DMS53 (cell line): ENCODE results near the gene C15orf39.
"Not testable (repeated sequence)": the region's sequence is repeated elsewhere in the genome, so short reads cannot be mapped to it uniquely, and the experiment has no call there.

Source experiments
- DNase-seq: peaks from one replicate; lab custom pipeline; 2025; lab: John Stamatoyannopoulos, UW

Gene C15orf39

GRCh38 chr15:75232252-75232813, 30.7 kb downstream of the C15orf39 start:
- no peak for DNase-seq

- no peak for DNase-seq
Observed at GRCh38 chr15:75232826-75233503, 31.3 kb downstream of the C15orf39 start.

- DNase-seq = no peak
Observed at GRCh38 chr15:75233504-75234190, 32.0 kb downstream of the C15orf39 start.

GRCh38 chr15:75234191-75234810, 32.6 kb downstream of the C15orf39 start:
- DNase-seq = no peak

- no peak for DNase-seq
Observed at GRCh38 chr15:75235051-75235673, 33.5 kb downstream of the C15orf39 start.

- no peak for DNase-seq
Observed at GRCh38 chr15:75235760-75236729, 34.4 kb downstream of the C15orf39 start.

- DNase-seq = no peak
Observed at GRCh38 chr15:75237316-75237982, 35.8 kb downstream of the C15orf39 start.

GRCh38 chr15:75238150-75238549, 36.5 kb downstream of the C15orf39 start:
- DNase-seq = no peak

- not testable (repeated sequence) for DNase-seq
Observed at GRCh38 chr15:75245741-75246140, 44.1 kb downstream of the C15orf39 start.

- peak; percentile 65 for DNase-seq
Observed at GRCh38 chr15:75248991-75249390, 47.3 kb downstream of the C15orf39 start.

- no peak for DNase-seq
Observed at GRCh38 chr15:75249726-75250125, 48.0 kb downstream of the C15orf39 start.

- not testable (repeated sequence) for DNase-seq
Observed at GRCh38 chr15:75251343-75251742, 49.7 kb downstream of the C15orf39 start.

- DNase-seq = not testable (repeated sequence)
Observed at GRCh38 chr15:75252285-75252684, 50.6 kb downstream of the C15orf39 start.

- not testable (repeated sequence) for DNase-seq
Observed at GRCh38 chr15:75258034-75258433, 56.4 kb downstream of the C15orf39 start, which contains the start of gene GOLGA6C. Gene GOLGA6C, plus strand, starts transcription at chr15:75258334. Its CDS starts 265 bp downstream, at chr15:75258599.

GRCh38 chr15:75258620-75259343, 57.1 kb downstream of the C15orf39 start:
- DNase-seq = not testable (repeated sequence)

- not testable (repeated sequence) for DNase-seq
Observed at GRCh38 chr15:75259873-75260272, 58.2 kb downstream of the C15orf39 start.
